Astrocyte (in vitro differentiated cells and primary cell): ENCODE data around the gene APBB2. TPM values are rescaled to one million over a fixed set of nuclear protein-coding genes. Genes with fewer than 3 reads are reported as not detected.
A peak's percentile ranks its signal among the peaks of the same experiment; 100 is the strongest.

Experiments
- DNase-seq: peaks from one replicate; pipeline ENCODE4 v3.0.0-alpha.2; 2010; ENCODE audit warnings: low read depth
- FAIRE-seq: peaks from 2 replicates; lab custom pipeline; 2011; peaks lifted over from hg19 to GRCh38; lab: Jason Lieb, UNC
- H2AFZ ChIP-seq: 2 replicates; pipeline ENCODE4 v1.6.0; 2012; ENCODE audit warnings: low read depth, low read length, inconsistent platforms
- H3K27ac ChIP-seq: 2 replicates; pipeline ENCODE4 v1.5.1; 2011; ENCODE audit warnings: low read depth, low read length, inconsistent platforms
- H3K27me3 ChIP-seq: 2 replicates; pipeline ENCODE4 v1.6.0; 2011; ENCODE audit warnings: low read length, inconsistent platforms; ENCODE audit not compliant: insufficient read depth
- H3K36me3 ChIP-seq: 2 replicates; pipeline ENCODE4 v1.5.1; 2011; ENCODE audit warnings: low read length, inconsistent platforms; ENCODE audit not compliant: insufficient read depth
- H3K4me1 ChIP-seq: 2 replicates; pipeline ENCODE4 v1.5.1; 2011; ENCODE audit warnings: low read length, inconsistent platforms; ENCODE audit not compliant: insufficient read depth
- H3K4me2 ChIP-seq: 2 replicates; pipeline ENCODE4 v1.6.0; 2012; ENCODE audit warnings: low read length, inconsistent platforms
- H3K4me3 ChIP-seq: 2 replicates; pipeline ENCODE4 v1.5.1; 2011; ENCODE audit warnings: low read depth, mild to moderate bottlenecking, low read length, inconsistent platforms; ENCODE audit not compliant: insufficient read depth
- H3K79me2 ChIP-seq: 2 replicates; pipeline ENCODE4 v1.6.0; 2012; ENCODE audit warnings: mild to moderate bottlenecking, low read length, inconsistent platforms; ENCODE audit not compliant: insufficient read depth
- H3K9ac ChIP-seq: 2 replicates; pipeline ENCODE4 v1.6.0; 2012; ENCODE audit warnings: mild to moderate bottlenecking, low read length, inconsistent platforms
- H3K9me3 ChIP-seq: 2 replicates; pipeline ENCODE4 v1.5.1; 2012; ENCODE audit warnings: low read depth, mild to moderate bottlenecking, low read length, inconsistent platforms; ENCODE audit not compliant: insufficient read depth
- H4K20me1 ChIP-seq: 2 replicates; pipeline ENCODE4 v1.6.0; 2012; ENCODE audit warnings: low read length, inconsistent platforms; ENCODE audit not compliant: insufficient read depth
- H3K27ac Mint-ChIP-seq: one replicate; pipeline ENCODE4 v1.8.0; 2021; ENCODE audit warnings: mild to moderate bottlenecking, mixed read lengths; ENCODE audit not compliant: unreplicated experiment
- H3K27me3 Mint-ChIP-seq: one replicate; pipeline ENCODE4 v1.8.0; 2021; ENCODE audit warnings: low read depth, mixed read lengths; ENCODE audit not compliant: unreplicated experiment
- H3K36me3 Mint-ChIP-seq: one replicate; pipeline ENCODE4 v1.8.0; 2021; ENCODE audit warnings: low read depth, mixed read lengths; ENCODE audit not compliant: unreplicated experiment
- H3K4me1 Mint-ChIP-seq: one replicate; pipeline ENCODE4 v1.8.0; 2021; ENCODE audit warnings: low read depth, mixed read lengths; ENCODE audit not compliant: unreplicated experiment
- H3K4me3 Mint-ChIP-seq: one replicate; pipeline ENCODE4 v1.8.0; 2021; ENCODE audit warnings: mild to moderate bottlenecking, moderate library complexity, mixed read lengths; ENCODE audit not compliant: unreplicated experiment
- H3K9me3 Mint-ChIP-seq: one replicate; pipeline ENCODE4 v1.8.0; 2021; ENCODE audit warnings: mild to moderate bottlenecking, mixed read lengths; ENCODE audit not compliant: unreplicated experiment
- CTCF ChIP-seq: IDR thresholded peaks from 2 replicates; pipeline ENCODE4 v1.5.1; 2011; ENCODE audit warnings: low read depth, mild to moderate bottlenecking, inconsistent platforms, low read length, moderate library complexity; ENCODE audit not compliant: insufficient read depth
- EZH2 ChIP-seq: IDR thresholded peaks from 2 replicates; pipeline ENCODE4 v1.6.1; 2012; ENCODE audit warnings: mild to moderate bottlenecking, low read length, inconsistent platforms; ENCODE audit not compliant: insufficient read depth
- total RNA-seq: library from RNA; stranded (reverse); gene quantifications from 2 replicates; pipeline ENCODE4 v1.2.1, GENCODE V29; 2021

Gene APBB2
- total RNA-seq, 1 donor from 2014 or later, result 173 TPM

GRCh38 chr4:41025824-41026223 is 188.5 kb downstream of the APBB2 start:
- peaks cover 60% of the 10 kb centered on the region for H3K36me3 Mint-ChIP-seq
- no peak for DNase-seq
- H2AFZ ChIP-seq, result no peak overlapping the region

DNA sequence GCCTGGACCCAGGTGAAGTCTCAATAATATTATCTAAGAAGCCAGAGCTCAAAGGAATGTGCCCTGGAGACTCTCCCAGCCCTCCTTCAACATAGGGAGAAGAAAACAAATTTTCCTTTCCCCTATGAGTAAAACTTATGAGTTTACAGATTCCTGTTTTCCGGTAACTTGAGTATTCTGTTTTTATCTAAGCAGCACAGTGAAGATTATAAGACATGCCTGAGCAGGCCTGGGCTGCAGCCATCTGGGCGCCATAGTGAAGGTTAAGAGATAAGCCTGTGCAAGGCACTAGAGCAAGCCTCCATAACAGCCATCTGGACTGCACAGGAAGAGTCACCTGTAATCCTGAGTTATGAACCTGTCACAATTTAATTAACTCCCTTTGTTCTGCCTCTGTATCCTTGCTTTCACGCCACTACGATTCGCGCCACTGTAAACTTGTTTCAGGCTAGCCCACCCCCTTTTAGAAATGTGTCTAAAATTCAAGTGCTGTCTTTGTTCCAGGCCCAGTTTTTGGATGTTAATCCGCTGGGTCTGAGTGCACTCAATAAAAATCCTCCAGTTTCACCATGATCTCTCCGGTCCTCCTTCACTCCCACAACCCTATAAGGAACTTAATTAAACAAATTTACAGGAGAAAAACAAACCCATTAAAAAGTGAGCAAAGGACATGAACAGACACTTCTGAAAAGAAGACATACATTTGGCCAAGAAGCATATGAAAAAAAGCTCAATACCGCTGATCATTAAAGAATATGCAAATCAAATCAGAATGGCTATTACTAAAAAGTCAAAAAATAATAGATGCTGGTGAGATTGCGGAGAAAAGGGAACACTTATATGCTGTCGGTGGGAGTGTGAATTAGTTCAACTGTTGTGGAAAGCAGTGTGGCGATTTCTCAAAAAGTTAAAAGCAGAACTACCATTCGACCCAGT is 189.5 kb downstream of the APBB2 start:
- H3K27me3 Mint-ChIP-seq, result no peaks in the 10 kb centered on the region

More at GRCh38 chr4:41025824-41026223, 188.5 kb downstream of the APBB2 start:
- peaks cover 7% of the 10 kb centered on the region for H3K4me1 ChIP-seq
- H3K9me3 ChIP-seq, result peaks cover 11% of the 10 kb centered on the region
- H3K27ac ChIP-seq, result no peak overlapping the region
- H3K4me1 Mint-ChIP-seq, result peaks cover 26% of the 10 kb centered on the region
- no peaks in the 10 kb centered on the region for H3K27me3 ChIP-seq
- no peak overlapping the region for H3K9ac ChIP-seq
- H3K27ac Mint-ChIP-seq, result no peak overlapping the region
- H3K4me3 ChIP-seq, result no peak overlapping the region
- H3K9me3 Mint-ChIP-seq, result peaks cover 17% of the 10 kb centered on the region
- H3K4me2 ChIP-seq, result no peak overlapping the region
- H4K20me1 ChIP-seq, result peaks cover 4% of the 10 kb centered on the region
- FAIRE-seq, result no peak
- no peak for TF ChIP-seq EZH2
- no peak for TF ChIP-seq CTCF
- no peaks in the 10 kb centered on the region for H3K27me3 Mint-ChIP-seq
- H3K4me3 Mint-ChIP-seq, result no peak overlapping the region
- peaks cover 4% of the 10 kb centered on the region for H3K79me2 ChIP-seq
- H3K36me3 ChIP-seq, result no peaks in the 10 kb centered on the region

More for the DNA sequence above, 189.5 kb downstream of the APBB2 start:
- H3K36me3 Mint-ChIP-seq, result peaks cover 63% of the 10 kb centered on the region
- H3K4me3 ChIP-seq, result no peak overlapping the region
- no peak overlapping the region for H3K9ac ChIP-seq
- TF ChIP-seq CTCF, result no peak
- no peak for TF ChIP-seq EZH2
- no peak overlapping the region for H2AFZ ChIP-seq
- H3K27me3 ChIP-seq, result no peaks in the 10 kb centered on the region
- peaks cover 11% of the 10 kb centered on the region for H3K9me3 ChIP-seq
- peaks cover 7% of the 10 kb centered on the region for H3K4me1 ChIP-seq
- FAIRE-seq (no peak), DNase-seq (peak; percentile 48)
- H3K27ac ChIP-seq, result no peak overlapping the region
- H3K4me2 ChIP-seq, result no peak overlapping the region
- peaks cover 4% of the 10 kb centered on the region for H4K20me1 ChIP-seq
- no peak overlapping the region for H3K4me3 Mint-ChIP-seq
- H3K27ac Mint-ChIP-seq, result no peak overlapping the region
- no peaks in the 10 kb centered on the region for H3K36me3 ChIP-seq
- peaks cover 26% of the 10 kb centered on the region for H3K4me1 Mint-ChIP-seq
- H3K79me2 ChIP-seq, result peaks cover 4% of the 10 kb centered on the region
- H3K9me3 Mint-ChIP-seq, result peaks cover 18% of the 10 kb centered on the region
